Thyroid gland (tissue), 4 donors: ENCODE results near the gene ELAVL2.

Experiments used
- POLR2A ChIP-seq, 2 donors: fragments of 450-650 bp; IDR thresholded peaks; one replicate each; pipeline ENCODE4 v1.6.1; 2017; ENCODE audit warnings: antibody characterized with exemption in 2 of 2, mild to moderate bottlenecking in 2 of 2, moderate library complexity in 1 of 2
- TF ChIP-seq, protein P1 (sequence below), 6 experiments: fragments of 200-600 bp in 3 of 6; fragments of 450-650 bp in 3 of 6; sonication (generic) in 3 of 6; IDR thresholded peaks; one replicate each; pipeline ENCODE4 v1.5.1; 2016 to 2019; ENCODE audit warnings: antibody characterized with exemption in 6 of 6, mild to moderate bottlenecking in 2 of 6, inconsistent platforms in 1 of 6, moderate library complexity in 1 of 6

DNA sequence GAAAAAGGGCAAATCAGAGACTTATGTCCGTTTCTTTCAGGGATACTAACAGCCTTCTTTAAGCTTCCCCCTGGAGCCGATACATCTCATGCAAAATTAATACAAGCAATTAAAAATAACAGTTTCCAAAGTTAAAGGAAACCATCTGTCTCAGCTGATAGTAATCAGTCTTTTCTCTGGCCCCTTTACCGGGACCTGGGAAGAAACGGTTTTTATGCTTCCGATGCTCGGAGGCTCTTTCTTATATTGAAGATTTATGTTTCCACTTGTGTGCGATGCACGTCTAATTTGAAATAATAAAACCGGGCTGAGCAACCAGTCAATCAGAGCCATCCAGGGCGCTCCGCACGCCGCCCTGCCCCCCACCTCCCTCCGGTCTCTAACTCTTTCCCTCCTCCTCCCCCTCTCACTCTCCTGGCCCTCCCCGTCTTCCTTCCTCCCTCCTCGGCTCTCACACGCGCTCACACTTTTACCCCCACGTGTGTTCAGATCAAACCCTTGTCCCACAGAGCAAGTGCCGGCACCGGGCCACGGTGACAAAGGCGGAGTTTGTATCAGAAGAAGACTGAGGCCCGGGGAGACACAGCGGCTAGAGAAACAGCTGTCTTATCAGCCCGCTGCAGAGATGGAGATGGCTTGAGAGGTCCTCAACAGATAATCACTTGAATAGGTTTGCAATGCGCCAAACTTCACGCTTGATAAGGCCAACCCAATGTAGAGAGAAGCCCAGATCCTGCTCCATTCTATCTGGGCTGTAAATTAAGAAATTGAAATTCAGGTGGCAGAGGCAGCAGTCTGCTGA, 5.1 kb upstream of the ELAVL2 start:
- TF ChIP-seq POLR2A (IDR thresholded peaks at IDR 0.05) = no peak
- TF ChIP-seq, protein P1, sequence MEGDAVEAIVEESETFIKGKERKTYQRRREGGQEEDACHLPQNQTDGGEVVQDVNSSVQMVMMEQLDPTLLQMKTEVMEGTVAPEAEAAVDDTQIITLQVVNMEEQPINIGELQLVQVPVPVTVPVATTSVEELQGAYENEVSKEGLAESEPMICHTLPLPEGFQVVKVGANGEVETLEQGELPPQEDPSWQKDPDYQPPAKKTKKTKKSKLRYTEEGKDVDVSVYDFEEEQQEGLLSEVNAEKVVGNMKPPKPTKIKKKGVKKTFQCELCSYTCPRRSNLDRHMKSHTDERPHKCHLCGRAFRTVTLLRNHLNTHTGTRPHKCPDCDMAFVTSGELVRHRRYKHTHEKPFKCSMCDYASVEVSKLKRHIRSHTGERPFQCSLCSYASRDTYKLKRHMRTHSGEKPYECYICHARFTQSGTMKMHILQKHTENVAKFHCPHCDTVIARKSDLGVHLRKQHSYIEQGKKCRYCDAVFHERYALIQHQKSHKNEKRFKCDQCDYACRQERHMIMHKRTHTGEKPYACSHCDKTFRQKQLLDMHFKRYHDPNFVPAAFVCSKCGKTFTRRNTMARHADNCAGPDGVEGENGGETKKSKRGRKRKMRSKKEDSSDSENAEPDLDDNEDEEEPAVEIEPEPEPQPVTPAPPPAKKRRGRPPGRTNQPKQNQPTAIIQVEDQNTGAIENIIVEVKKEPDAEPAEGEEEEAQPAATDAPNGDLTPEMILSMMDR (IDR thresholded peaks at IDR 0.05) = no peak
